WERI-Rb-1 (cell line): Measurements from ENCODE around the gene DCAF7.

Experiments
- DNase-seq: peaks from one replicate; pipeline ENCODE4 v3.0.0-alpha.2; 2020
- H3K27ac ChIP-seq: fragments of 250-450 bp; sonication (Bioruptor Pico); 2 replicates; pipeline ENCODE4 v1.5.1; 2020; ENCODE audit warnings: mild to moderate bottlenecking, moderate library complexity
- H3K27me3 ChIP-seq: fragments of 250-450 bp; sonication (Bioruptor Pico); 2 replicates; pipeline ENCODE4 v1.5.1; 2021; ENCODE audit warnings: mild to moderate bottlenecking, low read depth, moderate library complexity; ENCODE audit not compliant: insufficient read depth, severe bottlenecking
- H3K36me3 ChIP-seq: fragments of 250-450 bp; sonication (Bioruptor Pico); 2 replicates; pipeline ENCODE4 v1.5.1; 2020; ENCODE audit warnings: mild to moderate bottlenecking, moderate library complexity
- H3K4me3 ChIP-seq: 2 replicates; pipeline ENCODE4 v1.5.1; 2011; ENCODE audit warnings: low read depth, mild to moderate bottlenecking, control low read depth, low read length
- H3K9me3 ChIP-seq: fragments of 250-450 bp; sonication (Bioruptor Pico); 2 replicates; pipeline ENCODE4 v1.5.1; 2021; ENCODE audit warnings: mild to moderate bottlenecking, moderate library complexity; ENCODE audit not compliant: severe bottlenecking
- TF ChIP-seq, protein P1 (sequence below): IDR thresholded peaks from 2 replicates; pipeline ENCODE4 v1.5.1; 2011; ENCODE audit warnings: low read depth, mild to moderate bottlenecking, control low read depth, inconsistent platforms, low read length

DCAF7 gene

DNA sequence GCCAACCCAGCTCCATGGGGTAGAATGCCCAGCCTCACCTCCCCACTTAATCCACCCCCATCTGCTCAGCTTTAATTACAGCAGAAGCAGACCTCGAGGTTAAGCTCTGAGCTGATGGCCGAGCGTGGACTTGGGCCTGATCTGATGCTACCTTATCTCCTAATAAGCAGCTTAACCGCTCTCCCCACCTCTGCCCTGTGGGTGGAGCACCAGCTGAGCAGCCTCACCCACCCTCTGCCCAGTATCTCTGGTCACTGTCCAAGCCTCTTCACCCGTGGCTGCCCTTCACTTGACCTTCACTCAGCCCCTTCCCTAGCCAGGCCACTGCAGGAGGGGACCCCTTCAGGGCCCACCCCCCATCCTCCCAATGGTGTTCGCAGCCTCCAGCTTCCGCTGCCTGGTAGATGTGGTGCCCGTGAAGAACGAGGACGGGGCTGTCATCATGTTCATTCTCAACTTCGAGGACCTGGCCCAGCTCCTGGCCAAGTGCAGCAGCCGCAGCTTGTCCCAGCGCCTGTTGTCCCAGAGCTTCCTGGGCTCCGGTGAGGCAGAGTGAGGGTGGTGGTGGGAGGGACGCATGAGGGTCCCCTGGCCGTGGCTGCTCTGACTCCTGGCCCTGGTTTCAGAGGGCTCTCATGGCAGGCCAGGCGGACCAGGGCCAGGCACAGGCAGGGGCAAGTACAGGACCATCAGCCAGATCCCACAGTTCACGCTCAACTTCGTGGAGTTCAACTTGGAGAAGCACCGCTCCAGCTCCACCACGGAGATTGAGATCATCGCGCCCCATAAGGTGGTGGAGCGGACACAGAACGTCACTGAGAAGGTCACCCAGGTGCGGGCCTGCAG is 20.3 kb upstream of the DCAF7 start:
- Histone ChIP-seq H3K27me3 (no peaks in the 10 kb centered on the region), H3K9me3 (no peaks in the 10 kb centered on the region), H3K27ac (peak overlapping the region; percentile 95), H3K36me3 (peaks cover 65% of the 10 kb centered on the region), H3K4me3 (no peak overlapping the region)
- TF ChIP-seq, protein P1, sequence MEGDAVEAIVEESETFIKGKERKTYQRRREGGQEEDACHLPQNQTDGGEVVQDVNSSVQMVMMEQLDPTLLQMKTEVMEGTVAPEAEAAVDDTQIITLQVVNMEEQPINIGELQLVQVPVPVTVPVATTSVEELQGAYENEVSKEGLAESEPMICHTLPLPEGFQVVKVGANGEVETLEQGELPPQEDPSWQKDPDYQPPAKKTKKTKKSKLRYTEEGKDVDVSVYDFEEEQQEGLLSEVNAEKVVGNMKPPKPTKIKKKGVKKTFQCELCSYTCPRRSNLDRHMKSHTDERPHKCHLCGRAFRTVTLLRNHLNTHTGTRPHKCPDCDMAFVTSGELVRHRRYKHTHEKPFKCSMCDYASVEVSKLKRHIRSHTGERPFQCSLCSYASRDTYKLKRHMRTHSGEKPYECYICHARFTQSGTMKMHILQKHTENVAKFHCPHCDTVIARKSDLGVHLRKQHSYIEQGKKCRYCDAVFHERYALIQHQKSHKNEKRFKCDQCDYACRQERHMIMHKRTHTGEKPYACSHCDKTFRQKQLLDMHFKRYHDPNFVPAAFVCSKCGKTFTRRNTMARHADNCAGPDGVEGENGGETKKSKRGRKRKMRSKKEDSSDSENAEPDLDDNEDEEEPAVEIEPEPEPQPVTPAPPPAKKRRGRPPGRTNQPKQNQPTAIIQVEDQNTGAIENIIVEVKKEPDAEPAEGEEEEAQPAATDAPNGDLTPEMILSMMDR, result 0 out of 2 replicates have a peak, but pooled peaks have one; percentile 24
- peak; percentile 98 for DNase-seq

DNA sequence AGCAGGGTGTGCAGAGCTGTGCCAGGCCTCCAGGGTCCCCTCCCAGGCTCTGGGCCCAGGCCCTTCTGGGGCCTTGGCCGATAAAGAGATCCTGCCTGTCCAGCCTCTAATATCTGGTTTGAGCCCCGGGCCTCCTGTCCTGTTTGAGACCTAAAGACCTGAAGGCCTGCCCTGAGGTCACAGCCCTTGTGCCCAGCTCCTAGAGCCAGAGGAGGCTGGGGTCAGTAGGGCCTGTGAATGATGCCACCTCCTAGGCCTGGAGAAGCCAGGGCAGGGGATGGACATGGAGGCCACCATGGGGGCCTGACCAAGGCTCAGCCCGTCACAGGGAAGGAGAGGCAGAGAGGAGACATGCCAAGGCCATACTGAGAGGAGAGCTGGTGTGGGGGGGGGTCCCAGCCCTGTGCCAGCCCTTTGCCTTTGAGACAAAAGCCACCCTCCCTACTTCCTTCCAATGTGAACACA is 19.7 kb upstream of the DCAF7 start:
- no peaks in the 10 kb centered on the region for H3K9me3 ChIP-seq
- peaks cover 65% of the 10 kb centered on the region for H3K36me3 ChIP-seq
- TF ChIP-seq, protein P1, result no peak
- peak overlapping the region; percentile 95 for H3K27ac ChIP-seq
- H3K4me3 ChIP-seq, result no peak overlapping the region
- no peak for DNase-seq
- H3K27me3 ChIP-seq, result no peaks in the 10 kb centered on the region

DNA sequence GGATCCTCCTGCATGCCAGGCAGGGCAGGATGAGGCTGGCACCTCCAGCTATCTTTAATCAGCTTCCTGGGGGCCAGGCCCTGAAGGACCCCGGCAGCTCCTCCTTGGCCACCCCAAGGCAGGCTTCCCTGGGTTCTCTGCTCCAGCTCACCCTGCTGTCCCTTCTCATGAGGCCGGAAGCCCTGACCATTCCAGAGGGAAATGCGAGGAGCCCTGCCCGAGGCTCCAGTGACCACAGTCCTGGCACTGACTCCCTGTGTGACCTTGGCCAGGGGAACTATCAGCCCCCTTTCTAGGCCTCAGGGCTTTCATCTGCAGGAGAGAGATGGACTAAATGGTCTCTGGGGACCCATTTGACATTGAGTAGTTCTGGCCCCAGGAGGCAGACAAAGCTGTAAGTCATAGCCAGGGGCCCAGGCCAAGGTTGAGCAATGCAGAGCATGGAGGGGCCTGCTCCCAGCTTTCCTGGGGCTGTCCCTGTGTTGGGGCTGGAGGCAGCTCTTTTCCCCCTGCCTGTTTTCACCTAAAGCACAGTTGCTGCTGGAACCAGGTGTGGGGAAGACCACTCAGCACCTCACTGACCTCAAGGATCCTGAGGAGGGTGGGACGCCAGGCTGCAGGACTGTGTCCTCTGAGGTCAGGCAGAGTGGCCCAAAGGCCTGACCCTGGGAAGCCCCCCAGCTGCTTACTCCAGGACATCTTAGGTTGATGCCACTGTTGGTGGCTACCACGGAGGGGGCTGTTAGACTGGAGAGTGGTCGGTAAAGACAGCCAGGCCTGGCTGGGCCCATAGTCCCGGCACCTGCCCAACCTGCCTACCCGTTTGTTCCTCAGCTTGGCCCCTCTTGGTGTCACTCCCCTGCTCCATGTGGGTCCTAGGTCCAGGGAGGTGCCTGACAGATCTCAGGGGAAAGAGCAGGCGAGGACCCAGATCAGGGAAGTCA is 19.0 kb upstream of the DCAF7 start:
- TF ChIP-seq, protein P1, result no peak
- Histone ChIP-seq H3K4me3 (no peak overlapping the region), H3K36me3 (peaks cover 65% of the 10 kb centered on the region), H3K9me3 (no peaks in the 10 kb centered on the region), H3K27me3 (no peaks in the 10 kb centered on the region), H3K27ac (peak overlapping the region; percentile 95)
- peak; percentile 68 for DNase-seq

DNA sequence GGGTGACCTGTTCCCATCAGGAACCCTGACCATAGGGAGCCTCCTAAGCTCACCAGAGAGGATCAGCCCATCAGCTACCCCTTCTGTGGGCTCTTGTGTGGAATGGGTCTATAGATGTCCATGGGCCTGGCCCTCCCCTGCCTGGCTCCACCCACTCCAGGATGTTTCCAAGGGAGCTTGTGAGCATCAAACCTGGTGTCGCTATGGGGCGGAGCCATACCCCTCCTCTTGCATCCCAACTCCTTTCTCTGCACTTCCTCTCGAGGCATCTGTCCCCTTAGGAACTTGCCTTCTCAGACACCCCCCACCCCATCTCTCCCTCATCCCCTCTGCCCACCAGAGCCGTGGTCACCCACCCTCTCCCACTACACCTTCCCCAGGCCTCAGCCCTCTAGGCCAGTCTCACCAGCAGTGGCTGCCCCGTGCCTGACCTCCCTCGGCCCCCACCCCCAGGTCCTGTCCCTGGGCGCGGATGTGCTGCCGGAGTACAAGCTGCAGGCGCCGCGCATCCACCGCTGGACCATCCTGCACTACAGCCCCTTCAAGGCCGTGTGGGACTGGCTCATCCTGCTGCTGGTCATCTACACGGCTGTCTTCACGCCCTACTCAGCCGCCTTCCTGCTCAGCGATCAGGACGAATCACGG is 16.7 kb upstream of the DCAF7 start:
- Histone ChIP-seq H3K9me3 (no peaks in the 10 kb centered on the region), H3K4me3 (no peak overlapping the region), H3K36me3 (peaks cover 66% of the 10 kb centered on the region), H3K27ac (no peak overlapping the region), H3K27me3 (no peaks in the 10 kb centered on the region)
- TF ChIP-seq, protein P1, result no peak
- DNase-seq, result peak; percentile 66

DNA sequence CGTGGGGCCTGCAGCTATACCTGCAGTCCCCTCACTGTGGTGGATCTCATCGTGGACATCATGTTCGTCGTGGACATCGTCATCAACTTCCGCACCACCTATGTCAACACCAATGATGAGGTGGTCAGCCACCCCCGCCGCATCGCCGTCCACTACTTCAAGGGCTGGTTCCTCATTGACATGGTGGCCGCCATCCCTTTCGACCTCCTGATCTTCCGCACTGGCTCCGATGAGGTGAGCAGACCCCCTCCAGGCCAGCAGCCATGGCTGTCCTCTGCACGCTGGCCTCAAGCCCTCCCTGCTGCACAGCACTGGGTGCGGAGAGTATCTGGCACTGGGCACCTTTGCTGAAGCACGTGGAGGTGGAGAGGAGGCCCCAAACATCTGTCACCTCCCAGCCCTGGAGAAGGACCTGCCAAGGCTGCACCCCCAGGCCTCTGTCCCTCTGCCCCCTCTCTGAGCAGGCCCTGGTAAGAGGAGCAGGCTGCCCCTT is 16.2 kb upstream of the DCAF7 start:
- Histone ChIP-seq H3K27me3 (no peaks in the 10 kb centered on the region), H3K9me3 (no peaks in the 10 kb centered on the region), H3K27ac (no peak overlapping the region), H3K36me3 (peaks cover 68% of the 10 kb centered on the region), H3K4me3 (no peak overlapping the region)
- TF ChIP-seq, protein P1, result no peak
- DNase-seq, result no peak
